ENCODE data around the gene ABCA2.

The ABCA2 gene

DNA sequence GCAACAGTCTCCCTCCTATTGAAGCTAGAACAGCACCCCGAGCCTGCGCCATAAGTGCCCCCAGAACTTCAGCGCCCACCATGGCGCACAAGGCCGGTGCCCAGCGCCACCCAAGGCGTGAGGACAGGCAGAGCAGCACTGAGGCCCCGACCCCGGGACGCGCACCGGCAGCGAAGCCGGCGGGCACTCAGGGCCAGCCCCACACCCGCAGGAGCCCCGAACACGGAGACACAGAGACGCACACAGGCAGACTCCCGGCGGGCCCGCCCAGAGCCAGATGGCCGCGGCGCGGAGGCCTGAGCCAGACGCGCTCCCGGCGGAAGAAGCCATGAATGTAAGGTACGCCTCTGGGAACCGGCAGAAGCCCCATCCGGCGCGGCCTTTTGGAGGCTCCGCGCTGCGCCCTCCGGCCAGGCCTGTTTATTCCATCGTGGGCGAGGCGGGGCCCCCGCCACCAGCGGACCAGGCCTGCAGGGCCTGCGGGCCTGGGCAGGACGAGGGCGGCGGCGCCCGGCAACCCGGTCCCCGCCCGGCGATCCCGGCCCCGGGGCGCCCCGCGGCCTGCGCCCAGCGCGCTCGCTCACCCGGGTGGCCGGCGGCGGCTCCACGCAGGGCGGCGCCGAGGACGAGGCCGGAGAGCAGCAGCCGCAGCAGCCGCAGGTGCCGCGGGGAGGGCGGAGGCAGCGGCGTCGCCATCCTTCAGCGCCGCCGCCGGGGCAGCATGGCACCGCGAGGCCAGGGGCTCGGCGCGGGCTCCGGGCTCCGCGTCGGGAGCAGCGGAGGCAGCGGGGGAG lies 17.5 kb upstream of the ABCA2 start:
- TF ChIP-seq, protein P1, sequence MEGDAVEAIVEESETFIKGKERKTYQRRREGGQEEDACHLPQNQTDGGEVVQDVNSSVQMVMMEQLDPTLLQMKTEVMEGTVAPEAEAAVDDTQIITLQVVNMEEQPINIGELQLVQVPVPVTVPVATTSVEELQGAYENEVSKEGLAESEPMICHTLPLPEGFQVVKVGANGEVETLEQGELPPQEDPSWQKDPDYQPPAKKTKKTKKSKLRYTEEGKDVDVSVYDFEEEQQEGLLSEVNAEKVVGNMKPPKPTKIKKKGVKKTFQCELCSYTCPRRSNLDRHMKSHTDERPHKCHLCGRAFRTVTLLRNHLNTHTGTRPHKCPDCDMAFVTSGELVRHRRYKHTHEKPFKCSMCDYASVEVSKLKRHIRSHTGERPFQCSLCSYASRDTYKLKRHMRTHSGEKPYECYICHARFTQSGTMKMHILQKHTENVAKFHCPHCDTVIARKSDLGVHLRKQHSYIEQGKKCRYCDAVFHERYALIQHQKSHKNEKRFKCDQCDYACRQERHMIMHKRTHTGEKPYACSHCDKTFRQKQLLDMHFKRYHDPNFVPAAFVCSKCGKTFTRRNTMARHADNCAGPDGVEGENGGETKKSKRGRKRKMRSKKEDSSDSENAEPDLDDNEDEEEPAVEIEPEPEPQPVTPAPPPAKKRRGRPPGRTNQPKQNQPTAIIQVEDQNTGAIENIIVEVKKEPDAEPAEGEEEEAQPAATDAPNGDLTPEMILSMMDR (IDR thresholded peaks at IDR 0.05) = no peak

DNA sequence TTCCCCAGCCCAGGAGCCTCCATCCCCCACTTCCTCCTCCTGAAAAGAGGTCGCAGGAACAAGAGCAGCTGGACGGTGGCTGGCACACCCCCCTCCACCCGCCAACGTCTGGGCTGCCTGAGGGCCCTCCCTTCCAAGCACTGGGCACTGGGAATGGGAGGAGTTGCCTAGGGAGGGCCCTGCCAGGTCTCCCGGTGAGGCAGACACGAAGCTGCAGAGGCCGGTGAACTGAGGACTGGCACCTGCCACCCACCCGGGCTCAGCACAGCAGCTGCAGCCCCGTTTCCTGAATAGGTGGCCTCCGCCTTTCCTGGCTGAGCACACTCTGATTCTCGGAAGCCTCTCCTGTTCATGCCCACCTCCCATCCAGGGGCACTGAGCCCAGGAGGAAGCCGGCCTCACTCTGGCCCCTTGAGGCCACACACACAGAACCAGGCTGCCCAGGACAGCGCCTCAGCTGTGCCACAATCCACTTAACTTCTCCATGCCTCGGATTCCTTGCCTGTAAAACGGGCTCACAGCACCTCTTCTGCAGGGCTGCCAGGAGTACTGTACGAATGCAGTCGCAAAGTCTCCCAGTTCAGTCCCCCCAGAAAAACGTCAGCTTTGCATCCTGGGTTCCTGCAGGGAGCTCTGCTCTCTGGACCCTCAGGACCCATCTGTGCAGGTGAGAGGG lies 16.6 kb upstream of the ABCA2 start:
- TF ChIP-seq, protein P1 (IDR thresholded peaks at IDR 0.05) = no peak

DNA sequence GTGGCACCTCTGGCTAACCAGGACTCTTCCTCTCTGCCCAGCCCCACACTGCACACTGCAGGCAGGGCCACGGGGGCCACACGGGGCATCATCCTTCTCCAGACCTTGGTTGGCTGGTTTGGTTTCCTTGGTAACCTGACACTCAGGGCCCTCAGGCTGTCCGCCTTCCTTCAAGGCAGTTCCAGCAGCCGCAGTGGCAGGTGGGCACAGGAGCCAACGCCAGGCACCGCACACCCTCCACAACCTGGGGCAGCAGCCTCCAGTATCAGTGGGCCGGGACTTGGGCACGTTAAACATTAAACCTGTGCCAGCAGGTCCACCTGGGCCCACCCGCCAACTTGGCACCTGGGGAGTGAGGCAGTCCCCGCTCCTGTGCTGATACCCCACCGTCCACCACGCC lies 16.0 kb upstream of the ABCA2 start:
- TF ChIP-seq, protein P1 (IDR thresholded peaks at IDR 0.05) = no peak

DNA sequence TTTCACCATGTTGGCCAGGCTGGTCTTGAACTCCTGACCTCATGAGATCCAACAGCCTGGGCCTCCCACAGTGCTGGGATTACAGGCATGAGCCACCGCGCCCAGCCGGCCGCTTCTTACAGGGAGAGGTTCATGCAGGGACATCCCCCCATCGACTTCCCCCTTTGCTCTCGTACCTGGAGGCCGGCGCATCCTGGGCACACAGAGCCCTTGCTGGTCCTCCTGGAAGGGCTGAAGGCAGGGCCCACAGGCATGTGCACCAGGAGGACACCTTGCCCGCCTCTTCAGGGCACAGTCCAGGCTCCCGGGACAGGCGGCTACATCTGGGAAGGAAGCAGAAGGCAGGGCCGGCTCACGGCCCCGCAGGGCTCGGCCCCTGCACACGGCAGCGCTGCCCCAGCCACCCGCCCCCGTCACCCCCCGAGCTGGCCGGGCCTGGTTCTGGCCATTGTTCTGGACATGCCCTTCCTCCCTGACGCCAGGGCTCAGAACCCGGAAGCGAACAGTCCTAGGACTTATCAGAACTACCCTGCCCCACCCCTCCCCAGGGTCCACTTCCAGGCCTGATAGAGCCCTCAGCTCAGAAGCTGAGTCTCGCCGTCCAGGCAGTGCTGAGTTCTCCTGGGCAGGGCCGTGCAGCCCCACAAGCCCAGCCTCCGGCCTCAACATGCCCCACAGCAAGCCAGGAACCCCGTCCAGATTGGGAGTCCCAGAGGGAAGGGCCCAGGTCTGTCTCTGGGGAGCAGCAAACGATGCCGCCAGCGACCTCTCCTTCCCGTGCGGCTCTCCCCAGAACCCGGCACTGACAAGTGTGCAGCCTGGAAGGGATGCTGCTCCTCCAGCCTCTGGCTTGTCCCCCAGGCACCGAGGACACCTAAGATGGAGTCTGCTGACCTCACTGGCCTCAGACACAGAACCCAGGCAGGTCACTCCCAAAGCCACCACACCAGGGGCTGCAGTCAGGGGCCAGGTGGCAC lies 15.0 kb upstream of the ABCA2 start:
- TF ChIP-seq, protein P1 (IDR thresholded peaks at IDR 0.05) = no peak

DNA sequence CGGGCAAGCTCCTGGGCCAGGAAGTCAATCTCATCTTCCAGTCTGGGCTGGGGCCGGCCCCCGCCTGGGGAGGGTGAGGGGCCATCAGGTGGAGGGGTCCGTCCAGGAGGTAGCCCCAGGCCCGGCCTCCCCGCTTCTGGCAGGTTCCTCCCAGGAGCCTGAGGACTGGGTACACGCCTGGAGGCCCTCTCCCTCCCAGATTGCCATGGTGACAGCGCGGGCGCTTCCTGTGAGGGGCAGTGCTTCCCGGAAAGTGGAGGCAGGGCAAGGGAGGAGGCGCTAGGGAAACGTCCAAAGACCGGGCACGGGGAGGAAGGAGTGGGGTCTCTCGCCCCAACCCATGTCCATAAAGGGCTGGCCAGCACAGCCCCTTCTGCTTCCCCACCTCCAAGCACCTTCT lies 13.1 kb upstream of the ABCA2 start:
- TF ChIP-seq, protein P1 (IDR thresholded peaks at IDR 0.05) = no peak

DNA sequence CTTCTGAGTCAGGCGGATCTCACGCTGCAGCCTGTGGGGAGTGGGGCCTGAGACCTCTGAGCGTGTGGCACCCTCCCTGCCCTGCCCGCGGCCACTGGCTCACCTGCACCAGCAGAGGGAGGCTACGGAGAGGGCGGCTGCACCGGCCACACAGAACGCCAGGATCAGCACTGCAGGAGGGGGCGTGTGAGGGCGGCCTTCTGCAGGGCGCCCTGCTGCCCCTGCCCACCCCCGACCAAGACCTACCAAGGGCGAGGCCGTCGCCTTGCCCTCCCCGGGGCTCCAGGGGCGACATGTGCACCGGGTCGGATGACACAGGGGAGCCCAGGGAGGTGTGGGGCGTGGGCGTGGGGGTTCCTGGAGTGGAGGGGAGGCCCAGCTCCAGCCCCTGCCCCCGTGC lies 12.5 kb upstream of the ABCA2 start:
- TF ChIP-seq, protein P1 (IDR thresholded peaks at IDR 0.05) = no peak
